CD4-positive, alpha-beta T cell (primary cell): ENCODE measurements around the gene TAF9. TPM values are rescaled to one million over a fixed set of nuclear protein-coding genes. Genes with fewer than 3 reads are reported as not detected.
"Not testable (repeated sequence)": the region's sequence is repeated elsewhere in the genome, so short reads cannot be mapped to it uniquely, and the experiment has no call there.

Experiments
- ATAC-seq: fragments of 200-7000 bp; cut with Tn5 transposase; one replicate; pipeline ENCODE4 v1.10.0; 2022; ENCODE audit warnings: mild to moderate bottlenecking; ENCODE audit not compliant: poor library complexity
- CTCF ChIA-PET: fragments of 350-600 bp; sonication (Branson Sonifier 250); formaldehyde crosslinking; loops from one replicate; lab custom pipeline; 2021; ENCODE audit warnings: antibody characterized with exemption, inconsistent platforms; lab: Charles Lee
- POLR2A ChIA-PET: fragments of 350-600 bp; sonication (Branson Sonifier 250); formaldehyde crosslinking; loops from one replicate; lab custom pipeline; 2021; ENCODE audit warnings: antibody characterized with exemption, inconsistent platforms; lab: Charles Lee
- DNase-seq, 14 experiments: peaks; one replicate each; pipeline ENCODE4 v3.0.0-alpha.2; 2013 to 2020; ENCODE audit warnings: mixed read lengths in 2 of 14
- H3K27ac ChIP-seq, 2 donors: one replicate each; pipeline versions ENCODE4 v1.5.1 to v1.7.0; 2013; ENCODE audit warnings: low read length in 2 of 2, low read depth in 1 of 2, mild to moderate bottlenecking in 1 of 2
- H3K27me3 ChIP-seq, 2 experiments: 1 replicate in 1 of 2; 2 replicates in 1 of 2; pipeline versions ENCODE4 v1.6.1 to v1.7.0; 2013; ENCODE audit warnings: low read length in 2 of 2, control low read depth in 1 of 2, mild to moderate bottlenecking in 1 of 2, moderate library complexity in 1 of 2; ENCODE audit not compliant: insufficient read depth in 2 of 2, control insufficient read depth in 1 of 2
- H3K36me3 ChIP-seq: one replicate; pipeline ENCODE4 v1.6.1; 2013; ENCODE audit warnings: low read length, control low read depth; ENCODE audit not compliant: insufficient read depth
- H3K4me1 ChIP-seq: one replicate; pipeline ENCODE4 v1.6.1; 2013; ENCODE audit warnings: low read length, control low read depth; ENCODE audit not compliant: insufficient read depth
- H3K4me3 ChIP-seq: one replicate; pipeline ENCODE4 v1.5.1; 2013; ENCODE audit warnings: mild to moderate bottlenecking, low read length, moderate library complexity
- H3K9me3 ChIP-seq, 2 experiments: 1 replicate in 1 of 2; 2 replicates in 1 of 2; pipeline versions ENCODE4 v1.6.1 to v1.7.0; 2013; ENCODE audit warnings: low read length in 2 of 2, mild to moderate bottlenecking in 2 of 2, control low read depth in 1 of 2, moderate library complexity in 1 of 2; ENCODE audit not compliant: control insufficient read depth in 1 of 2, insufficient read depth in 1 of 2
- H3K27ac Mint-ChIP-seq: one replicate; pipeline ENCODE4 v1.8.0; 2020; ENCODE audit warnings: mixed read lengths
- H3K27me3 Mint-ChIP-seq: one replicate; pipeline ENCODE4 v1.8.0; 2021; ENCODE audit warnings: mixed read lengths
- H3K36me3 Mint-ChIP-seq: one replicate; pipeline ENCODE4 v1.8.0; 2021; ENCODE audit warnings: low read depth, mixed read lengths
- H3K4me1 Mint-ChIP-seq: one replicate; pipeline ENCODE4 v1.8.0; 2021; ENCODE audit warnings: low read depth, mixed read lengths
- H3K4me3 Mint-ChIP-seq: one replicate; pipeline ENCODE4 v1.8.0; 2020; ENCODE audit warnings: mild to moderate bottlenecking, mixed read lengths
- H3K9me3 Mint-ChIP-seq: one replicate; pipeline ENCODE4 v1.8.0; 2020; ENCODE audit warnings: mixed read lengths
- intact Hi-C, 2 experiments: fragments of 100-400 bp; cut with DNase I in 1 of 2; cut with micrococcal nuclease in 1 of 2; formaldehyde crosslinking; loops; one replicate each; pipeline versions ENCODE4 v1.15.1 to v1.9.0; 2023 to 2025; cut with DNase I, micrococcal nuclease
- total RNA-seq, 174 experiments: library from RNA in 2 of 174; stranded (reverse) in 2 of 174; gene quantifications; one replicate each; pipeline ENCODE4 v1.2.3 and lab custom pipeline; 2021 to 2026
- TF ChIP-seq, protein P1 (sequence below): fragments of 200-600 bp; IDR thresholded peaks from one replicate; pipeline ENCODE4 v1.8.0; 2022; ENCODE audit warnings: antibody characterized with exemption, mild to moderate bottlenecking

The TAF9 gene
- total RNA-seq, 2 experiments from 2014 or later, result 53.8 to 54.2 TPM

DNA sequence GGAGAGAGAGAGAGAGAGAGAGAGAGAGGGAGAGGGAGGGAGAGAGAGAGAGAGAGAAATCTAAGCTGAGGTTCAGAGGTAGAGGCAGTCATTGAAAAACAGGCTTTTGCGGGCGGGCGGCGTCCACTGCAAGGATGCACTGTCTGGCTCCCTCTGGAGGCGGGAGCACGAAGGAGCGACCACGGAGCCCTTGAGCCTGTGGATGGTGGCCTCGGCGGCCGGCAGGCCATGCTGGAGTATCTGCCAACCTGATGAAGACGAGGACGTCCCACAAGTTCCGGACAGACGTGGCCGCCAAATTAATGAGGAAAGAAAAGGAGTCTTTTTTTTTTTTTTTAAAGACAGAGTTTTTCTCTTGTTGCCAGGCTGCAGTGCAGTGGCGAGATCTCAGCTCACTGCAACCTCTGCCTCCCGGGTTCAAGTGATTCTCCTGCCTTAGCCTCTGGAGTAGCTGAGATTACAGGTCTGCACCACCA is 34.5 kb downstream of the TAF9 start:
- no peaks in the 10 kb centered on the region for H3K27me3 ChIP-seq
- H3K9me3 ChIP-seq, result peaks cover 0 to 7% of the 10 kb centered on the region in 2 experiments
- TF ChIP-seq, protein P1, sequence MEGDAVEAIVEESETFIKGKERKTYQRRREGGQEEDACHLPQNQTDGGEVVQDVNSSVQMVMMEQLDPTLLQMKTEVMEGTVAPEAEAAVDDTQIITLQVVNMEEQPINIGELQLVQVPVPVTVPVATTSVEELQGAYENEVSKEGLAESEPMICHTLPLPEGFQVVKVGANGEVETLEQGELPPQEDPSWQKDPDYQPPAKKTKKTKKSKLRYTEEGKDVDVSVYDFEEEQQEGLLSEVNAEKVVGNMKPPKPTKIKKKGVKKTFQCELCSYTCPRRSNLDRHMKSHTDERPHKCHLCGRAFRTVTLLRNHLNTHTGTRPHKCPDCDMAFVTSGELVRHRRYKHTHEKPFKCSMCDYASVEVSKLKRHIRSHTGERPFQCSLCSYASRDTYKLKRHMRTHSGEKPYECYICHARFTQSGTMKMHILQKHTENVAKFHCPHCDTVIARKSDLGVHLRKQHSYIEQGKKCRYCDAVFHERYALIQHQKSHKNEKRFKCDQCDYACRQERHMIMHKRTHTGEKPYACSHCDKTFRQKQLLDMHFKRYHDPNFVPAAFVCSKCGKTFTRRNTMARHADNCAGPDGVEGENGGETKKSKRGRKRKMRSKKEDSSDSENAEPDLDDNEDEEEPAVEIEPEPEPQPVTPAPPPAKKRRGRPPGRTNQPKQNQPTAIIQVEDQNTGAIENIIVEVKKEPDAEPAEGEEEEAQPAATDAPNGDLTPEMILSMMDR, result peak; percentile 61
- intact Hi-C loops, result loop anchor here (1.0 to 10.0 kb wide), 8 partner anchors 50 to 292 kb away; partner anchors contain the start of genes CCNB1 (in 1 of the 2), CDK7 (in 1 of the 2) and CENPH (in 1 of the 2)
- POLR2A ChIA-PET, result interaction anchor here (0.6 to 2.7 kb wide), 6 partner anchors 35 to 292 kb away, joined by 3 to 17 read pairs (median 4); partner anchors contain the start of genes AK6, CDK7, RAD17 and SLC30A5
- Mint-ChIP-seq H3K27ac (peak overlapping the region; percentile 77), H3K4me3 (peak overlapping the region; percentile 18), H3K27me3 (no peaks in the 10 kb centered on the region), H3K9me3 (no peaks in the 10 kb centered on the region), H3K4me1 (peaks cover 25% of the 10 kb centered on the region), H3K36me3 (peaks cover 3% of the 10 kb centered on the region)
- H3K27ac ChIP-seq, result no peak overlapping the region
- peak; percentile 73 for ATAC-seq
- no peaks in the 10 kb centered on the region for H3K36me3 ChIP-seq
- H3K4me1 ChIP-seq, result peaks cover 26% of the 10 kb centered on the region
- no peak overlapping the region for H3K4me3 ChIP-seq
- DNase-seq, result peak; percentile 63 to 88 (median 71)
- CTCF ChIA-PET, result interaction anchor here (0.8 to 1.8 kb wide), 9 partner anchors 35 to 310 kb away, joined by 3 to 19 read pairs (median 3); partner anchors contain the start of genes CDK7, CENPH and SLC30A5

DNA sequence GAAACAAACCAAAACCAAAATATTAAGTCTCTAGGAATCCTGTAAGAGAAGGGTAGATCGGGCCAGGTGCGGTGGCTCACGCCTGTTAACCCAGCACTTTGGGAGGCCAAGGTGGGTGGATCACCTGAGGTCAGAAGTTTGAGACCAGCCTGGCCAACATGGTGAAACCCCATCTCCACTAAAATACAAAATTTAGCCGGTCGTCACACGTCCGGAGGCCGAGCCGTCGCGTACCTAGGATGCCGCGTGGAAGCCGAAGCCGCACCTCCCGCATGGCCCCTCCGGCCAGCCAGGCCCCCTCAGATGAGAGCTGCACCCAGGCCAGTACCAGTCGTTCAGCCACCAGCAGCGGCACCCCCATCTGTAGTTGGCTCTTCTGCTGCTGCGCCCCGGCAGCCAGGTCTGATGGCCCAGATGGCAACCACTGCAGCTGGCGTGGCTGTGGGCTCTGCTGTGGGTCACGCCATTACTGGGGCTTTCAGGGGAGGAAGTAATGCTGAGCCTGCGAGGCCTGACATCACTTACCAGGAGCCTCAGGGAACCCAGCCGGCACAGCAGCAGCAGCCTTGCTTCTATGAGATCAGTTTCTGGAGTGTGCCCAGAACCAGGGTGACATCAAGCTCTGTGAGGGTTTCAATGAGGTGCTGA is 35.5 kb downstream of the TAF9 start:
- CTCF ChIA-PET, result interaction anchor here (1.0 to 1.8 kb wide), 5 partner anchors 36 to 309 kb away, joined by 3 to 19 read pairs (median 7); partner anchors contain the start of genes CDK7, CENPH and SLC30A5
- intact Hi-C loops, result loop anchor here (1.0 to 10.0 kb wide), 9 partner anchors 35 to 291 kb away; partner anchors contain the start of genes AK6 (in 2 of the 2), RAD17 (in 2 of the 2), TAF9 (in 2 of the 2) and CCNB1 (in 1 of the 2)
- not testable (repeated sequence) for ATAC-seq

DNA sequence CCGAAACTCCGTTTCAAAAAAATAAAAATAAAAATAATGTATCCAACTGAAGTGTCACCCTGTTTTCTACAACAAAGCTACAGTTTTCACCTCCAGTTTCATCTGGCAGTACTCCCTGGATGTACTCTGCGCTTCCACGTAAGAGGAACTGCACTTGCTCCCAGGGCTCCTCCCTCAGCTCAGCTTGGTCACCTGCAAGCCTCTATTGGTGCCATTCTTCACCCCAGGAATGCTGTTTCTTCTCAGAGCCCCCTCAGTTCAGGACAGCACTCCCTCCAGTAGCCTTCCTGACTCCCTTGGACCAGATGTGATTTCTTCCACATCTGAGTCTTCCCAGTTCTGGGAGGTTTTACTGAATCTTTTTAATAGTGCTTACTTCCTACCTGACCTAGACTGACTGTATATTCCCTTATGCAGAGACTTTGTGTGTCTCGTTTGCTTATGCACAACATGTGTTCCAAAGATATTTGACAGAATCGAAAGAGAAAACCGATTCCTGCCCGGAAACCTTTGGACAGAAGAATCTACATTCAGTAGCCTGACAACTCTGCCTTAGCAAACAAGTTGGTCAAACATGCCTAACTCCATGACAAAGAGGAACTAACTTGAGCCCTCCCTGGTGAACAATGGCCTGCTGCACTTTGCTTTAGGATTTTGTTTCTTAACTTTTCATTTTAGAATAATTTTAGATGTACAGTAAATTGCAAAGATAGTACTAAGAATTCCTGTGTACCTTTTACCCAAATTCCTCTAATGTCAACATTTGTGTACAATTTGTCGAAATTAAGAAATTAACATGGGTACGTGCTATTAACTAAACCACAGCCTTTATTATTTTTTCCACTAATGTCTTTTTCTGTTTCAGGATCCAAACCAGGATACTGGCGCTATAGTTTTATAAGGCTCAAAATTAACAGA is 37.5 kb downstream of the TAF9 start:
- H3K4me1 ChIP-seq, result peaks cover 26% of the 10 kb centered on the region
- DNase-seq (no peak), ATAC-seq (no peak)
- ChIA-PET CTCF (interaction anchor here (1.0 kb wide), 1 partner anchor 238 kb away, joined by 5 read pairs; the partner anchor contains the start of gene SLC30A5), POLR2A (interaction anchor here (0.5 to 2.7 kb wide), 8 partner anchors 12 to 238 kb away, joined by 3 to 20 read pairs (median 4); partner anchors contain the start of genes AK6, CDK7, CENPH and RAD17)
- H3K36me3 ChIP-seq, result no peaks in the 10 kb centered on the region
- H3K4me3 ChIP-seq, result peak overlapping the region; percentile 70
- peaks cover 0 to 10% of the 10 kb centered on the region in 2 experiments for H3K9me3 ChIP-seq
- peak overlapping the region; percentile 93 for H3K4me3 Mint-ChIP-seq
- peak overlapping the region; percentile 88 for H3K27ac Mint-ChIP-seq
- H3K27me3 ChIP-seq, result no peaks in the 10 kb centered on the region
- H3K27me3 Mint-ChIP-seq, result no peaks in the 10 kb centered on the region
- peaks cover 3% of the 10 kb centered on the region for H3K36me3 Mint-ChIP-seq
- no peaks in the 10 kb centered on the region for H3K9me3 Mint-ChIP-seq
- no peak overlapping the region for H3K27ac ChIP-seq
- H3K4me1 Mint-ChIP-seq, result peaks cover 26% of the 10 kb centered on the region
- intact Hi-C loops, result loop anchor here (1.0 to 10.0 kb wide), 9 partner anchors 37 to 291 kb away; partner anchors contain the start of genes AK6 (in 2 of the 2), RAD17 (in 2 of the 2), TAF9 (in 2 of the 2) and CCNB1 (in 1 of the 2)
- TF ChIP-seq, protein P1, result no peak

More for the DNA sequence above, 35.5 kb downstream of the TAF9 start:
- not testable (repeated sequence) for H3K27me3 Mint-ChIP-seq, H3K9me3 ChIP-seq, H3K36me3 ChIP-seq, H3K27ac ChIP-seq, H3K36me3 Mint-ChIP-seq, H3K9me3 Mint-ChIP-seq, H3K4me3 ChIP-seq, H3K4me3 Mint-ChIP-seq, H3K27me3 ChIP-seq
- peaks cover 26% of the 10 kb centered on the region for H3K4me1 Mint-ChIP-seq
- peak in 1 of 14 experiments; percentile 18 for DNase-seq
- H3K27ac Mint-ChIP-seq, result peak overlapping the region; percentile 77
- peaks cover 26% of the 10 kb centered on the region for H3K4me1 ChIP-seq
- POLR2A ChIA-PET, result interaction anchor here (1.8 to 2.7 kb wide), 2 partner anchors 36 to 240 kb away, joined by 9 to 17 read pairs; partner anchors contain the start of genes AK6, RAD17, SLC30A5 and TAF9
